IPS-15b (cell line): ENCODE data around the gene CDKN1A.

Source experiments
- H3K27me3 ChIP-seq: one replicate; pipeline ENCODE4 v1.6.1; 2013; ENCODE audit warnings: low read length; ENCODE audit not compliant: control insufficient read depth, insufficient read depth
- H3K36me3 ChIP-seq: one replicate; pipeline ENCODE4 v1.6.1; 2013; ENCODE audit warnings: low read length; ENCODE audit not compliant: control insufficient read depth, insufficient read depth
- H3K4me1 ChIP-seq: one replicate; pipeline ENCODE4 v1.6.1; 2013; ENCODE audit warnings: mild to moderate bottlenecking, low read length; ENCODE audit not compliant: control insufficient read depth, insufficient read depth
- H3K4me3 ChIP-seq: one replicate; pipeline ENCODE4 v1.5.1; 2013; ENCODE audit warnings: low read depth, low read length
- H3K9ac ChIP-seq: one replicate; pipeline ENCODE4 v1.6.1; 2013; ENCODE audit warnings: low read depth, mild to moderate bottlenecking, low read length
- H3K9me3 ChIP-seq: one replicate; pipeline ENCODE4 v1.6.1; 2013; ENCODE audit warnings: mild to moderate bottlenecking, low read length; ENCODE audit not compliant: control insufficient read depth, insufficient read depth

The CDKN1A gene

GRCh38 chr6:36671687-36672375 is 6.7 kb upstream of the CDKN1A start:
- Histone ChIP-seq H3K27me3 (no peaks in the 10 kb centered on the region), H3K4me3 (no peak overlapping the region), H3K9me3 (no peaks in the 10 kb centered on the region), H3K9ac (no peak overlapping the region), H3K36me3 (no peaks in the 10 kb centered on the region), H3K4me1 (peaks cover 15% of the 10 kb centered on the region)

GRCh38 chr6:36673882-36674281 is 4.6 kb upstream of the CDKN1A start:
- Histone ChIP-seq H3K27me3 (peaks cover 13% of the 10 kb centered on the region), H3K4me3 (no peak overlapping the region), H3K9me3 (no peaks in the 10 kb centered on the region), H3K36me3 (peaks cover 3% of the 10 kb centered on the region), H3K9ac (no peak overlapping the region), H3K4me1 (peaks cover 12% of the 10 kb centered on the region)

GRCh38 chr6:36674942-36675341 is 3.6 kb upstream of the CDKN1A start:
- no peaks in the 10 kb centered on the region for H3K9me3 ChIP-seq
- peaks cover 3% of the 10 kb centered on the region for H3K36me3 ChIP-seq
- H3K27me3 ChIP-seq = peaks cover 21% of the 10 kb centered on the region
- H3K9ac ChIP-seq = no peak overlapping the region
- no peak overlapping the region for H3K4me3 ChIP-seq
- peaks cover 8% of the 10 kb centered on the region for H3K4me1 ChIP-seq

GRCh38 chr6:36676141-36677058 is 2.1 kb upstream of the CDKN1A start:
- Histone ChIP-seq H3K9me3 (no peaks in the 10 kb centered on the region), H3K9ac (peak overlapping the region; percentile 41), H3K27me3 (peaks cover 22% of the 10 kb centered on the region), H3K36me3 (peaks cover 3% of the 10 kb centered on the region), H3K4me3 (no peak overlapping the region), H3K4me1 (peaks cover 8% of the 10 kb centered on the region)

DNA sequence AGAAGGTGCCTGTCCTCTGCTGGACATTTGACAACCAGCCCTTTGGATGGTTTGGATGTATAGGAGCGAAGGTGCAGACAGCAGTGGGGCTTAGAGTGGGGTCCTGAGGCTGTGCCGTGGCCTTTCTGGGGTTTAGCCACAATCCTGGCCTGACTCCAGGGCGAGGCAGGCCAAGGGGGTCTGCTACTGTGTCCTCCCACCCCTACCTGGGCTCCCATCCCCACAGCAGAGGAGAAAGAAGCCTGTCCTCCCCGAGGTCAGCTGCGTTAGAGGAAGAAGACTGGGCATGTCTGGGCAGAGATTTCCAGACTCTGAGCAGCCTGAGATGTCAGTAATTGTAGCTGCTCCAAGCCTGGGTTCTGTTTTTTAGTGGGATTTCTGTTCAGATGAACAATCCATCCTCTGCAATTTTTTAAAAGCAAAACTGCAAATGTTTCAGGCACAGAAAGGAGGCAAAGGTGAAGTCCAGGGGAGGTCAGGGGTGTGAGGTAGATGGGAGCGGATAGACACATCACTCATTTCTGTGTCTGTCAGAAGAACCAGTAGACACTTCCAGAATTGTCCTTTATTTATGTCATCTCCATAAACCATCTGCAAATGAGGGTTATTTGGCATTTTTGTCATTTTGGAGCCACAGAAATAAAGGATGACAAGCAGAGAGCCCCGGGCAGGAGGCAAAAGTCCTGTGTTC is 1.3 kb upstream of the CDKN1A start:
- Histone ChIP-seq H3K36me3 (peaks cover 3% of the 10 kb centered on the region), H3K4me1 (peaks cover 8% of the 10 kb centered on the region), H3K9ac (no peak overlapping the region), H3K4me3 (no peak overlapping the region), H3K27me3 (peaks cover 22% of the 10 kb centered on the region), H3K9me3 (no peaks in the 10 kb centered on the region)

GRCh38 chr6:36677753-36678487 is 594 bp upstream of the CDKN1A start:
- no peak overlapping the region for H3K9ac ChIP-seq

DNA sequence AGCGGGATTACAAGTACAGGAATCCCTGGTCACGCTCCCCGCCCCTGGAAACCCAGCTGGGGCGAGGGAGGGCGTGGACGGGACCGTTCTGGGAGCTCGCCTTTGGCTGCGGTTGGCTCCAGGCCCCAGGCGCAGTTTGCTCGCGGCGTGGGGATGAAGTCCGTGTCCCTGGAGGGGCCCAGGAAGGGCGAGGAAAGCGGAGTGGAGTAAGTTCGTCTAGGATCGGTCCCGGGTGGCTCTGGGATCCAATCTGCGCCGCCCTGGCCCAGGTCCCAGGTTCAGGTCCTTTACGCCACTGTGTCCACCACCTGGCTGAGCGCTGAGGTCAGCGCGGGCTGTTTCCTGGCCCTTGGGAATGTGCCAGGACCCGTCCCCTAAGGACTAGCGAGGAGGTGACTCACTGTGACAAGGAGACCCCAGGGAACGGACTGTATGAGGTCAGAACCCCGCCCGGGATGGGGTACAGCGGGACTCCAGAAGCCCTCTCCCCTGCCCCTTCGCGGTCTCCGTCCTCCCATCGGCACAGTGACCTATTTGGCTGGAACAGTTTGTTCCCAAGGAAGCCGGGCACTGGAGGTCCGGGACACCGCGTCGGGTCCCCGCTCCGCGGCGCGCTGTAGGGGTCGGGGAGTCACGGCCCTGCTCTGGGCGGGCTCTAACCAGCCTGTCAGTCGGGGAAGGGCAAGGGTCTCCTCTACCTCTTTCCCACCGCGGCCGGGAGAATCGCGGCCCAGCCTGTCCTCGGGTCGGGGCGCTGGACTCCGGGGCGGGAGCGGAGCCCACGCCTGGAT is 724 bp downstream of the CDKN1A start:
- H3K9ac ChIP-seq = peak overlapping the region; percentile 70

More at GRCh38 chr6:36677753-36678487, 594 bp upstream of the CDKN1A start:
- H3K9me3 ChIP-seq = no peaks in the 10 kb centered on the region
- H3K36me3 ChIP-seq = peaks cover 3% of the 10 kb centered on the region
- peaks cover 22% of the 10 kb centered on the region for H3K27me3 ChIP-seq
- peak overlapping the region; percentile 82 for H3K4me3 ChIP-seq
- H3K4me1 ChIP-seq = peaks cover 8% of the 10 kb centered on the region

GRCh38 chr6:36682328-36683144 is 4.0 kb downstream of the CDKN1A start:
- peaks cover 13% of the 10 kb centered on the region for H3K36me3 ChIP-seq
- H3K4me3 ChIP-seq = no peak overlapping the region
- H3K27me3 ChIP-seq = peaks cover 19% of the 10 kb centered on the region
- peak overlapping the region; percentile 4 for H3K9ac ChIP-seq
- no peaks in the 10 kb centered on the region for H3K9me3 ChIP-seq
- peaks cover 4% of the 10 kb centered on the region for H3K4me1 ChIP-seq

More for the DNA sequence above, 724 bp downstream of the CDKN1A start:
- Histone ChIP-seq H3K4me3 (peak overlapping the region; percentile 82), H3K36me3 (peaks cover 8% of the 10 kb centered on the region), H3K9me3 (no peaks in the 10 kb centered on the region), H3K4me1 (peaks cover 8% of the 10 kb centered on the region), H3K27me3 (peaks cover 22% of the 10 kb centered on the region)

DNA sequence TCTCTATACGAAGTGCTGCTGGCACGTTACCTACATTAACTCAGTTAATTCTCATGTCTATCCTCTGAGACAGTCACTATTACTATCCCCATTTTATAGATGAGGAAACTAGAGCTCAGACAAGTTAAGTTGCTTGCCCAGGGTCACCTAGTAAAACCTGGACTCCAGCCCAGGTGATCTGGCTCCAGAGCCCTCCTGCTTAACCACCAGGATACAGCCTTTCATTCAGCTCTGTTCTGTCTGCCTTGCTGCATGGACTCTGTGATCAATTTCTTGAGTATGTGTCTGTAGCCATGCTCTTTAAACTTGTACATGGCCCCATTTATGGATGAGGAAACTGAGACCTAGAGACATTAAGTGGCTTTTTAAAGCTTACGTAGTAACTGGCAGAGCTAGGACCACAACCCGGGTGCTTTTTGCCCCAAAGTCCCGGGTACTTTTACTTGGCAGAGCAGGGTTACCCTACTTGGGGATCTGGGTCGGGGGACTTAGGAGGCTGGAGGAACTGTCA is 4.7 kb downstream of the CDKN1A start:
- no peaks in the 10 kb centered on the region for H3K9me3 ChIP-seq
- no peak overlapping the region for H3K9ac ChIP-seq
- H3K4me1 ChIP-seq = no peaks in the 10 kb centered on the region
- H3K4me3 ChIP-seq = no peak overlapping the region
- peaks cover 13% of the 10 kb centered on the region for H3K36me3 ChIP-seq
- H3K27me3 ChIP-seq = peaks cover 13% of the 10 kb centered on the region
